HUES64 (cell line): Measurements from ENCODE around the gene IFNL1.

Experiments used
- H3K27ac ChIP-seq: 2 replicates; pipeline ENCODE4 v1.7.0; 2013; ENCODE audit warnings: low read depth, low read length, inconsistent platforms
- H3K27me3 ChIP-seq: 2 replicates; pipeline ENCODE4 v1.6.1; 2013; ENCODE audit warnings: mild to moderate bottlenecking, low read length; ENCODE audit not compliant: insufficient read depth
- H3K36me3 ChIP-seq: 2 replicates; pipeline ENCODE4 v1.6.1; 2013; ENCODE audit warnings: mild to moderate bottlenecking, low read length; ENCODE audit not compliant: insufficient read depth
- H3K4me1 ChIP-seq: 2 replicates; pipeline ENCODE4 v1.6.1; 2013; ENCODE audit warnings: mild to moderate bottlenecking, low read length, moderate library complexity; ENCODE audit not compliant: insufficient read depth
- H3K4me3 ChIP-seq: 2 replicates; pipeline ENCODE4 v1.5.1; 2013; ENCODE audit warnings: mild to moderate bottlenecking, low read length, moderate library complexity
- H3K9ac ChIP-seq: 2 replicates; pipeline ENCODE4 v1.6.1; 2013; ENCODE audit warnings: mild to moderate bottlenecking, low read depth, low read length
- H3K9me3 ChIP-seq: 2 replicates; pipeline ENCODE4 v1.6.1; 2013; ENCODE audit warnings: low read depth, low read length; ENCODE audit not compliant: insufficient read depth
- WGBS: fragments of 150-250, 120-280 bp; methylation state at CpG from one replicate; pipeline ENCODE4 v1.1.7; 2013; ENCODE audit warnings: missing lambda C conversion rate; 5-methylcytosine and 5-hydroxymethylcytosine counted together

Gene IFNL1

DNA sequence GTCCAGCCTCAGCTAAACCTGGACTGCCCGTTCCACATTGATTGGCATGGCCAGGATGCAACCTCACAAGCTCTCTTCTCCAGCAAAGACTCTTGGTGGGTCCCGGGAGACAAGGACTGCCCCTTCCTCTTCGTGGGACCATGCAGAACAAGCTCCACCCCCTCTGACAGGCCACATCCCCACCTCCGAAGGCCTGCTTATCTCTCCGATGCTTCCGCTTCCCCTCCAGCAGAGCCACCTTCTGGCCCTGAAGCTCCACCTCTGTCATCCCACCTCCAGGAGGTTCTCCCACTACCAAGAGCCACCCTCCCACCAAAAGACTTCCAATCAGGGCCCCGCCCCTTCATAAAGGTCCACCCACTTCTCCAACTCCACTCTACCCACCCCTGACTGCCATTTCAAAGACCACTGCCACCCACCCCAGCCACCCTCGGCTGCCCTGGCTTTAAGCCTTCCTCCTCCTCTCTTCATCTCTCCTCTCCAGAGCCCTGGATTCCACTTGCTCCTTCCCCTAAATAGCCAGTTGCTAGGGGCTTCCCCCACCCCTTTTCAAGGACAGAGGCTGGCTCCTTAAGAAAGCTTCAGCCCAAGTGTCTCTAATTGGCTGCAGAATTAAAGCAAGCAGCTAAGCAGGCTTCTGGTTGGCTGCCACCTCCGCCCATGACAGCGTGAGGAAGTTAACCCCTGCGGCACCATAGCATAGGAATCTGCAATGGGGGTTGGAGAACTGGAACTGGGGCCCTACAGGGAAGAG lies 14.5 kb downstream of the IFNL1 start:
- Histone ChIP-seq H3K4me1 (peaks cover 9% of the 10 kb centered on the region; the same call in 1 of the 2 replicates), H3K36me3 (peaks cover 18% of the 10 kb centered on the region), H3K27me3 (peaks cover 27% of the 10 kb centered on the region), H3K9ac (no peak overlapping the region), H3K27ac (no peak overlapping the region), H3K4me3 (no peak overlapping the region), H3K9me3 (no peaks in the 10 kb centered on the region)
- WGBS = 71% methylated on average over 11 of the region's 11 CpGs

DNA sequence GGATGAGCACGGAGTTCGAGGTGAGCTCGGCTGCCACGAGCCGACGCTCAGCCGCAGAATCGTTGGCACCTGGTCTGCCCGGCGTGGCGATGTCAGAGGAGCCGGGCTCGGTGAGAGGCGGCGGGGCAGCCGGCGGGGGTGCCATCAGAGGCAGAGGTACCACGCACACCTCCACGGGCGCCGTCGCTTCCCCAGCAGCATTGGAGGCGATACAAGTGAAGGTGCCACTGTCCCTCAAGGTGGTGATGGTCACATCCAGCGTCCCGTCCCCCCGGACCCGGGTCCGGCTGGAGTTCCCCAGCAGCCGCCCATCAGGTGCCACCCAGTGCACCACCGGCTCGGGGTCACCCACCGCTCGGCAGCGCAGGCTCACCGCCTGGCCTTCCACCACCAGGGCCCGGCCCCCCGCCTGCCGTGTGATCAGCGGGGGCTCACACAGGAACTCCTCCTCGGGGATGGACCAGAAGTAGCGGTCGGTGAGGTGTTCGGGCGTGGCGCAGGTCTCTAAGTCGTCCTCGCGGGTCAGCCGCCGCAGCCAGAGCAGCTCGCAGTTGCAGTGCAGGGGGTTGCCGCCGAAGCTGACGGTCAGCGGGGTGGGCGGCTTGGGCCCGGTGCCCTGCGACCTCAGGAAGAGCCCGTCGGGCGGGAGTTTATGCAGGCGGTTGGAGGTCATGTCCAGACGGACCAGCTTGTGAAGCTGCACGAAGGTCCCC lies 18.0 kb downstream of the IFNL1 start:
- H3K4me3 ChIP-seq = no peak overlapping the region
- H3K27me3 ChIP-seq = peaks cover 5% of the 10 kb centered on the region
- no peaks in the 10 kb centered on the region for H3K9me3 ChIP-seq
- peaks cover 24% of the 10 kb centered on the region for H3K36me3 ChIP-seq
- 96% methylated on average over 64 of the region's 64 CpGs for WGBS
- H3K4me1 ChIP-seq = 0 out of 2 replicates have a peak, but pooled peaks cover 5% of the 10 kb centered on the region
- no peak overlapping the region for H3K27ac ChIP-seq
- H3K9ac ChIP-seq = no peak overlapping the region

DNA sequence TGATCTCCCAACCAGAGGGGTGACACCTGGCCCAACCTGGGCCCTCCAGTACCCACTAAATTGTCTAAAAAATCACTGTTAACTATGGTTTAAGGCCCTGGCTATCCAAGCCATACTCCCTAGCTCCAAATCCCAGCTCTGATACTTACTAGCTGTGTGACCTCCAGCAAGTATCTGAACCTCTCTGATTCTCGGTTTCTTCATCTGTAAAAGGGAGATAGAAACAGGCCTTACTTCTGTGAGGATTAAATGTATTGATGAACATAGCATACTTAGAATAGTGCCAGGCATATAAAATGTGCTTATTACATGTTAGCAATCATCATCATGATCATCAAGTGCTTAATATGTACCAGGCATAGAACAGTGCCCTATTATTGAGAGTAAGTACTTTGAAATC lies 19.7 kb downstream of the IFNL1 start:
- Histone ChIP-seq H3K27ac (no peak overlapping the region), H3K4me3 (no peak overlapping the region), H3K27me3 (peaks cover 17% of the 10 kb centered on the region), H3K4me1 (0 out of 2 replicates have a peak, but pooled peaks cover 3% of the 10 kb centered on the region), H3K9ac (no peak overlapping the region), H3K36me3 (peaks cover 24% of the 10 kb centered on the region), H3K9me3 (no peaks in the 10 kb centered on the region)
- 100% methylated on average over 1 of the region's 1 CpG for WGBS

DNA sequence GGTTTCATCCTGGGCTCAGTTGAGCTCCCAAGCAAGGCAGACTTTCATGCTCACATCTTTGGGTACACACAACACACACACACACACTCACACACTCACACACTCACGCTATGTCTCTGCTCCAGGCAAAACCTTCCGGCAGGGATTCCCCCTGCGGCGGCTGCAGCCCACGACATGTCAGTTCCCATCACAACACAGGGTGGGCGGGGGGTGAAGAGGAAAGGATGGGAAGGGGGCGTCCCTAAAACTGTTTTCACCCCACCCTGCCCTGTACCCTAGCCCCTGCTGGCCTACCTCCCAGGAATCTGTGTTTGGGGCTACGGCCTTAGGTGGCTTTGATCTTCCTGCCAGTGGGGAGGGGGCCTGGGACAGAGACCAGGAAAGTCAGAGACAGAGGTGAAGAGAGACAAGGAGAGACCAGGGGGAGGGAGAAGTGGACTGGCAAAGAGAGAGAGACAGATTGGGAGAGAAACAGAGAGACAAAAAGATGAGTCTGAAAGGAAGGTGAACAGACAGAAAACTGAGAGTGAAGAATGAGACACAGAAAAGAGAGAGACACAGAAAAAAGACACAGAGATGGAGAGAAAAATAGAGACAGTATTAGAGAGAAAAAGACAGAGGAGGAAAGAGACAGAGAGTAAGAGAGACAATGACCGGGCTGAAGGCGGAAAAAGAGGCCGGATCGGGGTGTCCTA lies 20.6 kb downstream of the IFNL1 start:
- Histone ChIP-seq H3K9ac (no peak overlapping the region; the same call in 1 of the 2 replicates), H3K4me3 (no peak overlapping the region), H3K27me3 (peaks cover 23% of the 10 kb centered on the region), H3K9me3 (no peaks in the 10 kb centered on the region), H3K36me3 (peaks cover 24% of the 10 kb centered on the region), H3K27ac (no peak overlapping the region), H3K4me1 (no peaks in the 10 kb centered on the region)
- 86% methylated on average over 10 of the region's 12 CpGs for WGBS

DNA sequence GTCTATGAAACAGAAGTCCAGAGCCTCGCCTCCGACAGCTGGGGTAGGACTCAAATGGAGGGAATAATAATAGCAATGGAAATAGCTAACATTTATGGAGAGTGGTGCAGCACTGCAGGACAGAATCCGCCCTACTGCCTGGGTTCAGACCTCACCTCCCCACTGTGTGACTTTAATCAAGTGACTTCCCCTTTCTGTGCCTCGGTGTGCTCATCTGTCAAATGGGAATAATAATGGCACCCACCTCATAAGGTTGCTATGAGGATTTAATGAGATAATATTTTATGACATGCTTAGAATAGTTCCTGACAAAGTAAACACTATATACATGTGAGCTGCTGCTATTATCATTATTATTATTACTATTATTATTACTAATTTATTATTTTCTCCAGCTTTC lies 21.3 kb downstream of the IFNL1 start:
- Histone ChIP-seq H3K4me3 (no peak overlapping the region), H3K27me3 (peaks cover 23% of the 10 kb centered on the region), H3K4me1 (no peaks in the 10 kb centered on the region), H3K27ac (no peak overlapping the region), H3K9me3 (no peaks in the 10 kb centered on the region), H3K9ac (no peak overlapping the region), H3K36me3 (peaks cover 24% of the 10 kb centered on the region)
- 96% methylated on average over 3 of the region's 4 CpGs for WGBS

DNA sequence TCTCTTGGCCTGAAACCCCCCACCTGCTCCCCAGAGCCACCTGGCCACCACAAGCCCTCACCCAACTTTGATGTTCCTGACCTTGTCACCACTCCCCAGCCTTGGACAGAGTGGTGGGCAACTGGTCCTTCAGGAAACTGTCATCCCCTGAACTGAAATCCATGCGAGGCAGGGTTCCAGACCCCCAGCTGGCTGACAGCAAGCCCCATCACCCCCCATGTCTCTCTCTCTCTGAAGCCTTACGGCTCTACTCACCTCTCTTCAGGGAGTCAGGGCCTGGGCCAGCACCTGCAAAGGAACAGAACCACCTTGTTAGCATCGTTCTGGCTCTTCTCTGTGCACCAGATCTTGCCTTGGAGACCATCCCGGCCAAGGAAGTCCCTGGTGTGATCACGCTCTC lies 21.9 kb downstream of the IFNL1 start:
- Histone ChIP-seq H3K9me3 (no peaks in the 10 kb centered on the region), H3K9ac (no peak overlapping the region), H3K4me1 (no peaks in the 10 kb centered on the region), H3K4me3 (no peak overlapping the region), H3K36me3 (peaks cover 24% of the 10 kb centered on the region), H3K27me3 (peaks cover 23% of the 10 kb centered on the region), H3K27ac (no peak overlapping the region)
- WGBS = 88% methylated on average over 5 of the region's 5 CpGs

DNA sequence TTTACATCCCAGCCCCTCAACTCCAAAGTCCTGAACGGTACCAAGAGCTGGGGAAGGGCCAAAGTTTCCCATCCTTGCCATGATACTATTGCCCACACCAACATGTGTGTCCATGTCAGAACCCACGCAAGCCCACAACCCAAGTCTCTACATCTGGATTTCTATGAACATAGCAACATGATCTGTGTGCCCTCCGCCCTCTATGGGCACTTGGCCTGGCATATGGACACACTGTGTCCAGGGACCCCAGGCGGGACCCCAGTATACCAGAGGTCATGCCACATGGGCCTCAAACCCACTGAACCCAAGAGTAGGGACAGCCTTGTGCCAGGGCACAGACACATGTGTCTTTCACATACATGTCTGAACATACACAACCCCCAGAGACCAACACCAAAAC lies 22.5 kb downstream of the IFNL1 start:
- H3K36me3 ChIP-seq = peaks cover 20% of the 10 kb centered on the region
- peaks cover 23% of the 10 kb centered on the region for H3K27me3 ChIP-seq
- H3K4me1 ChIP-seq = no peaks in the 10 kb centered on the region
- no peak overlapping the region for H3K4me3 ChIP-seq
- no peak overlapping the region for H3K27ac ChIP-seq
- WGBS = 90% methylated on average over 4 of the region's 4 CpGs
- H3K9ac ChIP-seq = no peak overlapping the region
- H3K9me3 ChIP-seq = no peaks in the 10 kb centered on the region

DNA sequence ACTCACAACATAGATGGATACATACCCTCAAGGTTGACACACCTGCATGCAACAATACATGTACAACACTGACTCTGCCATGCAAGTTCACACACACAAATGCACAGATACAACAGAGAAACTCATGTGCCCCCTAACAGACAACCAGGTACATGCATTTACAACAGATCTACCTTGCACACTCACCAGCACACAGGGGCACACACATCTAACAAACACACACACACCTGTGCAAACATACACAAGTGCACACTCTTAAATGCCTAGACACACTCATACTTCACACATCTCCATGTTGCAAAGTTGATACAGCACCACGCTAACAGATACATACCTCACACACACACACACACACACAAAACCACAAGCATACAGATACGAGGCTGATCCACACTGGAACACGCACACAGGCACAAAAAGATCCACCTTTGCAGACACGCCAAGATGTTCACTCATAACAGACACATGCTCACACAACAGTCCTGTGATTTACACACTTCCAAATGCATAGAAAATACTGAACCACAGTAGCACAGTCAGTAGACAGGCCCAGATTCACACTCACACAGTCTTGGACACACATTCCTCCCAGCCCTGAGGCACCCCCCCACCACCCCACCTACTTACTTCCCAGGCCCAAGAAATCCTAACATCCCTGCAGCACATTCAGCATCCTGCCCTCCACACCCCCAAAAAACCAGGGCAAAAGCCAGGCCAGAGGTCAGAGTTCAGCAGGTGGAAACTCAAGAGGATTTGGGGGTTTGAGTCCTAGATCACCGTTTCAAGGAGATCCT lies 23.1 kb downstream of the IFNL1 start:
- peaks cover 23% of the 10 kb centered on the region for H3K27me3 ChIP-seq
- H3K27ac ChIP-seq = no peak overlapping the region
- peaks cover 14% of the 10 kb centered on the region for H3K36me3 ChIP-seq
- H3K4me1 ChIP-seq = no peaks in the 10 kb centered on the region
- WGBS = 89% methylated on average over 5 of the region's 5 CpGs
- no peak overlapping the region for H3K9ac ChIP-seq
- H3K9me3 ChIP-seq = no peaks in the 10 kb centered on the region
- H3K4me3 ChIP-seq = peak overlapping the region; percentile 76

DNA sequence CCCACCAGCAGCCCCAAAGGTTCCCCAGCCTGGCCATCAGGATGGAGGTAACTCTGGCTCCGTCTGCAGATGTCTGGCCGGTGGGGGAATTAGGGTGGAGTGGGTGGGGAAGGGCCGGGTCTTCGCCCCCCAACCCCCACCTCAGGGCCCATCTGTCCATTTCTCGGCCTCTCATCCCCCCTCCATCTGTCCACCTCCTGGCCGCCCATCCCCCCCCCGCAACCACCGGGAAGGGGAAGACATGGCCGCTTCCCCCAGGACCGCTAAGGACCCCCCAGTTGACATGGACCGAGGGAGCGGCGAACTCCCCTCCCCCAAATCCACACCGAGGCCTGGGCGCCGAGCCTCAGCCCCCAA lies 23.7 kb downstream of the IFNL1 start:
- peaks cover 9% of the 10 kb centered on the region for H3K36me3 ChIP-seq
- H3K4me1 ChIP-seq = no peaks in the 10 kb centered on the region
- H3K4me3 ChIP-seq = peak overlapping the region; percentile 76
- H3K9me3 ChIP-seq = no peaks in the 10 kb centered on the region
- WGBS = 5% methylated on average over 8 of the region's 16 CpGs
- peak overlapping the region; percentile 56 for H3K9ac ChIP-seq
- peaks cover 23% of the 10 kb centered on the region for H3K27me3 ChIP-seq
- H3K27ac ChIP-seq = no peak overlapping the region

DNA sequence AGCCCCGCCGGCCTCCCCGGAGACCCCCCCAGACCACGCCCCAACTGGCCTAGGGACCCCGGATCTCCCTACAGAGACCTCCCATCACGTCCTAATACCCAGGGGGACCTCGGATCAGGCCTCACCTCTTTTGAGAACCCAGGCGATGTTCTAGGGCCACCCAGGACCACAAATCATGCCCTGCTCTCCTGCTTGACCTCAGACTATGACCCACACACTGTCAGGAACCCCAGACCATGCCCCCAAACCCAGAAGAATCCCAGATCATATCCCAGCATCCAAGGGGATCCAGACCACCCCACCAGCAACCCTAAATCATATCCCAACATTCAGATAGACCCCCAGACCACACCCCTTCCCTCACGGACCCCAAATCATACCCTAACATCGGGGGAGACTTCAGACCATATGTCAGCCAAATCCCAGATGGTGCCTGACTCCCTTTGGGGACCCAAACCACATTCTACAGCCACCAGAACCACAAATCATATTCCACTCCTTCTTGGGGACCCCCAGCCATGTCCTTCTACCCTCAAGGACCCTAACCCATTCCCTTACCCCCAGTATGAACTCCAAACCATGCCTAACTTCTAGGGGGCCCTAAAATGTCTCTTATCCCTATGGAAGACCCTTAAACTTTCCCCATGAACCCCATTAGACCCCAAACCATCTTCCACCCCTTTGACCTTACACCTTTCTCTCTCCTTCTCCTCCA lies 25.1 kb downstream of the IFNL1 start:
- 19% methylated on average over 10 of the region's 10 CpGs for WGBS
- peaks cover 23% of the 10 kb centered on the region for H3K27me3 ChIP-seq
- no peak overlapping the region for H3K9ac ChIP-seq
- no peaks in the 10 kb centered on the region for H3K4me1 ChIP-seq
- no peaks in the 10 kb centered on the region for H3K9me3 ChIP-seq
- 0 out of 2 replicates have a peak, but pooled peaks cover 2% of the 10 kb centered on the region for H3K36me3 ChIP-seq
- H3K4me3 ChIP-seq = peak overlapping the region; percentile 45
- H3K27ac ChIP-seq = no peak overlapping the region
